ENCODE measurements around the gene BRD2.
A peak's percentile ranks its signal among the peaks of the same experiment; 100 is the strongest.
"Not testable (repeated sequence)": the region's sequence is repeated elsewhere in the genome, so short reads cannot be mapped to it uniquely, and the experiment has no call there.

Gene BRD2

DNA sequence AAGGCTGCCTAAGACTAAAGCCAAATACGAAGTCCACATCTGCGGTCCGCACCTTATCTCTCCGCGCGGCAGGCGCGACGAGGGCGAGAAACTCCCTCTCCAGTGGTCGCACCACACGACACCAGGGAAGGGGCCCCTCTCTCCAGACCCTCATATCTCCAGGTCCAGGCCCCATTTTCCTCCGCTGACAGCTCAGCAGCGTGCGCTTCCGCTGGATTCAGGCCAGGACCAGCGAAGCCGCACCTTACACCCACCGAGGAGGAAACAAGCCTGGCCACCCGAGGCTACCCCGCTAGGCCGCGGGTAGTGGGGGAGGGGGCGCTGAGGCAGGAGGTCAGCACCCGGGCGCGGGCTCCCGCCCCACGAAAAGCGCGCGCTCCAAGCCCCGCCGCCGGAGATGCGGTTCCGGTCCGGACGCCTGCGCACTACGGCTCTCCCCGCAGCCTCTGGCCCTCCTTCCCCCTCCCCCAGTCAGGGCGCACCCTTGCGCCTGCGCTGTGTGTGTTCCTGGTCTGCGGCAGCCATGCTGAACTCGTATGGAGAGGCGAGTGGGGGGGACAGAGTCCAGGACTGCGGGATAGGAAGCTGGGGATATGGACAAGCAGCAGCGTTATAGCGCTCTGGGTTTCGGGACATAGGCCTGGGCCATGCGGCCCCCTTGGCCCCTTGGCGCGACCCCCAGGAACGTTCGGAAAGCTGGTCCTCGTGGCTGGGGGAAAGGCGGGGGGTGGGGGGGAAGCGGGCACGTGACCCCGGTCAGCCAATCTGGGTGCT, at the start of gene BRD2:
TSS of gene BRD2 (plus strand) at position 502 of the 774 bp plus-strand sequence. CDS start 4,305 bp downstream, outside the sequence.
- peak; percentile 89 to 91 (median 90) for DNase-seq (ENCODE audit: low read depth in 3 of 3, low spot score in 1 of 3)

- no peak for DNase-seq (ENCODE audit: low read depth in 3 of 3, low spot score in 1 of 3)
Observed at GRCh38 chr6:32920715-32921114, 47.7 kb upstream of the BRD2 start.

- DNase-seq (ENCODE audit: low read depth in 3 of 3, low spot score in 1 of 3): no peak
Observed at GRCh38 chr6:32922083-32922482, 46.3 kb upstream of the BRD2 start.

DNA sequence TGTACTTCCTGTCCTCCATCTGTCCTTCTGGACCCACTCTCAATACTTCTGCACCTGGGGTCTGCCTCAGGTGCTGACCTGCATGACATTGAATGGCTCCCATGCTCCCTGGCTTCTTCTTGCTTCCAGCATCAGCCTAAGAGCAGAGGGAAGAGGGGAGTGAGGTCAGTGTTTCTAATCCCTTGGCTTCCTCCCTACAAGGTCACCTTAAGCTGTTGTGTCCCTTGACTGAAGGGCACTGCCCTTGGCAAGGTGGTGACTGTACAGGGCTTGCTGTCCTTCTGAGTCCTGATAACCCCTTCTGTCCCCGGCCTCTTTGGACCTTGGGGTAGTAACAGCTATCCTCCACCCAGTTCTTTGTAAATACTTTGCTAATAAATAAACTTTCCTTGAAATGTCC, 37.2 kb upstream of the BRD2 start:
- no peak for DNase-seq (ENCODE audit: low read depth in 3 of 3, low spot score in 1 of 3)

GRCh38 chr6:32932132-32932868, 36.1 kb upstream of the BRD2 start:
- no peak for DNase-seq (ENCODE audit: low read depth in 3 of 3, low spot score in 1 of 3)

DNA sequence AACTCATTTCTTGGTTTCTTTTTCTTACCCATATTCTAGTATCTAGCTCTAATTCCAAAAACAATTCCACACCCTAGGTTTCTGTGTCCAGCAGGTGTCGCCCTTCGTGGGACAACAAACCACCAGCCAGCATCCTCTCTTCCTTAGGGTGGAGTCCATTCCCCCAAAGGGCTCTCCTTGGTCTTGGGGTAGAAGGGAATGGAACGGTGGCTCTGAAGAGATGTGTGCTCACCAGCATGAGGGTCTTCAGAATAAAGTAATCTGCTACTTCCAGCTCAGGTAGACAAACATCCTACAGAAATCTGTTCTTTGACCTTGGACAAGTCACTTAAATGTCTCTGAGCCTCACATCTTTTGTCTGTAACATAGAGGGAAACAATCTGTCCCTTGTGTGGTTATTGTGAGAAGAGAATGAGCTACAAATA, 34.7 kb upstream of the BRD2 start:
- peak; percentile 40 to 68 (median 49) for DNase-seq (ENCODE audit: low read depth in 3 of 3, low spot score in 1 of 3)

DNA sequence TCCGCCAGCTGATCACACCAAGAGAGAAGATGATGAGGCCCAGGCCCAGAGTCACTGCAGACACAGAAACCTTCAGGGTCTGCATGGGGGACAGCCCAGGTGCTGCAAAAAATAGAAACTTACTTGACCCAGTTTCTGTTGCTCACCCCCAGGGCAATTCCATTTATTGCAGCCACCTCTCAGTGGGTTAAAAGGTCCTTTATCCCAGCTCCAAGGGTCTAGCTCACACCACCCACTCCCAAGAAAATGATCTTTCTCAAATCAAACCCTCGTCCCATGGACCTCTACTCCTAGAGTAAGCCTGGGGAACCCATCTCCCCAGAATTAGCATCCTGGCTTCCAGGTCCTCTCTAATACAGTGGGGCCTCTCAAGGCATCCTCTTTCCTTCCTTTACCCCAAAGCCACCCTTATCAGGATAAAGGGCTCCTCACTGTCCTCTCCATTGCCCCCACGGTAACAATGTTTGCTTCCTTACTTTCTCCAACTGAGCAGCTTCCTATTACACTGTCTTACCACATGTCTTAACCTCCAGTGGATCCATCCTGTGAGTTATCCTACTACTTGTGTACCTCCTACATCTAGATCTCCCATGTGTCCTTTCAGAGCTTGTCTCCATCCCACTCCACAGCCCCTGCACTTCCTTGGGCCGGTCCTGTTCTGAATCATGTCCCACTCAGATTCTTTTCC, 32.7 kb upstream of the BRD2 start:
- no peak for DNase-seq (ENCODE audit: low read depth in 3 of 3, low spot score in 1 of 3)

DNA sequence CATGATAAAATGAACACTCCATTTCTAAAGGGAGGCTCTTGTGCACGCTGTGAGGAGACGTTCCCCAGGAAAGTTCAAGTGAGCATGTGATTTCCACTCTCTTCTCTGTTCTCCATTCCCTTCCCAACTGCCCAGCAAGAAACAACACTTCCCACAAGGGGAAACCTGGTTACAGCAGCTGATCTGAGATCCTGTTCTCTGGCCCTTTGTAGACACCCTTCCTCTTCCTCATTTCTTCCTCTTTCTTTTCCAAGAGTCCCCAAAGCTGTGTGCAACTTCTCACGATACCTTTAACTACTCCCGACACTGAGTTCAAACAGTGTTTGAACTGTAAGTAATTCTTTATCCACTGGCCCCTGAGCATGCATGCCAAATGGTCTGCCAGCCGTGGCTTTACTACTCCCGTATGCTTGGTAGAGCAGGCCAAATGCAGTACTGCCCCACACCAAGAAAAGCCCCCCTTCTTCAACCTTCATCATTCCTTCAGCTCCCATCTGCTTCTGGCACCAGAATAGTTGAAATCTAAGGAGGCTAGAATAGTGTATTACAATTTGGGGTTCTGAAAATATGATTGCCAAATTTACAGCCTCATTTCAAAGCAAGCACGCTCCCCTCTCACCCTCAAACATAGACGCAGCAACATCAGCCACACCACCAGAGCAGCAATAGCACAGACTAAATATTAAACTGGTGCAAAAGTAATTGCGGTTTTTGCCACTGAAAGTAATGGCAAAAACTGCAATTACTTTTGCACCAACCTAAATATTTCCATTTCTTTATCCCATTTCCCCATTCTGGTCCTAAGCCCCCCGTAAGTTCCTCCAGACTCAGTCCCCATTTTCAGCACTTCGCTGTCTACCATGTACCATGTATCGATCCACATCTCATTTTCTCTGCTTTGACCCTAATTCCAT, 31.9 kb upstream of the BRD2 start:
- no peak for DNase-seq (ENCODE audit: low read depth in 3 of 3, low spot score in 1 of 3)

- no peak for DNase-seq (ENCODE audit: low read depth in 3 of 3, low spot score in 1 of 3)
Observed at GRCh38 chr6:32937230-32937633, 31.2 kb upstream of the BRD2 start.

DNA sequence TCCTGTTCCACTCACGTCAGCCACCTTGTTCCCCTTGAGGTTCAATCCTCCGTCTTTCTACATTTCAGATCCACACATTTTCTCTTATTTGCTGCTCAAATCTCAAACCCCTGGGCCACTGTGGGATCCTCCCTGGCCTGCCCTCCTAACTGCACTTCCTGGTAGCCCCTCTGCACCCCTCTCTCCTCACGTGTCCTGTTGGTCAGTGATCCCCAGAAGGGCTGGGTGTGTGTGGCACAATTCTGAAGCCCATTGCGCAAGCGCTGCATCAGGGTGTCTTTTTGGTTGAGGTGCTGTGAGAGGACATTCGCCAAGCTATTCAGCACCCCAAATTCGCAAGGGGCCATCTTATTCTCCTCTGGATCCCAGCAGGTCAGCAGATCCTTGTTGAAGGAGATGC, 29.9 kb upstream of the BRD2 start:
- no peak for DNase-seq (ENCODE audit: low read depth in 3 of 3, low spot score in 1 of 3)

GRCh38 chr6:32940656-32941213, 27.7 kb upstream of the BRD2 start, which contains the start of gene HLA-DMB:
HLA-DMB (minus strand) TSS chr6:32941028; CDS start chr6:32940807, 221 bp downstream.
- no peak for DNase-seq (ENCODE audit: low read depth in 3 of 3, low spot score in 1 of 3)

DNA sequence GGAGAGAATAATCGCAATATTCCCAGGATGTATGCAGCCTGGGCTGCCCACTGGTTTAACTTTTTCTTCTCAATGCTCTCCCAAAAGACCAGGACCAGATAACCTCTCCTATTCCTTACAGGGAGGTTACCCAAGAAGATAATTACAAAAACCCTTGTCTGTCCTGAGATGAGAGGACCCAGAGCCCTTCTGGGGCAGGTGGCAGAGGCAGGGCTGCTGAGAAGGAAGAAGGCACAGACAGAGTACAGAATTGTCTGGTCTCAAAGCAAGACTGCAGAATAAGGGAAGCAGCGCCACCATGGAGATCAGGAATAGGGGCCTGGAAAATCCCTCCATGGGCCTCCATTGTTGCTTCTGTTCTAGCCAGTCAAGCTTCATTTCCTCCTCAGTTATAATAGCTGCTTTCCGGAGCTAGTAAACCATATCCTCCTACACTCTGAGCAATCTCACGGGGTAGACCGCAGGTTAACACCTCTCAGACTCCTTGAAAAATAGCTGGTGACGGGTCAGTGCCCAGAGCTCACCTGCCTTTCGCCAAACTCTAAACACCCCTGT, 27.1 kb upstream of the BRD2 start:
- DNase-seq (ENCODE audit: low read depth in 3 of 3, low spot score in 1 of 3): peak in 1 of 3 donors; percentile 15

- DNase-seq (ENCODE audit: low read depth in 3 of 3, low spot score in 1 of 3): not testable (repeated sequence)
Observed at GRCh38 chr6:32942555-32943123, 25.8 kb upstream of the BRD2 start.

- DNase-seq (ENCODE audit: low read depth in 3 of 3, low spot score in 1 of 3): no peak
Observed at GRCh38 chr6:32943864-32944649, 24.3 kb upstream of the BRD2 start.

DNA sequence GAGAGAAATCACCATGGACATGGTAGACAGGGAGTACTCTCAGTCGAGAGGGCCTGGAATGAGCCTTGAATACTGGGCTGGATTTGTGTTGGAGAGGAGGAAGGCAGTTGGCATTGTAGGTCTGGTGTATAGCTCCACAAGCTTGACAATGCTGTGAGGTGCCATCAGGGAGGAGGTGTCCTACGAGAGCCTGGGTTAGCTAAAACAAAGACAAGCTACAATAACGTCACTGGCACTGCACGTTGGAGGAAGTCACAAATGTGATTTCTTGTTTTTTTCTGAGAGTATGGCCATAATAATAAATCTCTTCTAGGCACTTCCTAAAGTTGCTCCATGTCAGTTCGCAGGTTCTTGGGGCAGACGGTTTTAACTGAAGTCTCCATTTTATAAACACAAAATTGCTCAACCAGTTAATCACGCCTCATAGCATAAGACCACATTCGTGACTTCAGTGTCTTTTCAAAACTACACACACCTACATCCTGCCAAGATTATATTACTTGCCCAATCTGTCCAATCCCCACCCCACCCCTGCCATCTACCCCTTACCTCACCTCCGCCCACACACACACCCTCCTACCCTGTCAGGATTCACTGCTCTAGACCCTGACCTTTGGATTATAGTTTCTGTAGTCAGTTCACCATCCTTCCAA, 23.2 kb upstream of the BRD2 start:
- DNase-seq (ENCODE audit: low read depth in 3 of 3, low spot score in 1 of 3): no peak

- DNase-seq (ENCODE audit: low read depth in 3 of 3, low spot score in 1 of 3): no peak
Observed at GRCh38 chr6:32945953-32946352, 22.4 kb upstream of the BRD2 start.

- no peak for DNase-seq (ENCODE audit: low read depth in 3 of 3, low spot score in 1 of 3)
Observed at GRCh38 chr6:32946893-32947292, 21.5 kb upstream of the BRD2 start.

Measured in stimulated activated CD4-positive, alpha-beta T cell treated with anti-CD3 and anti-CD28 coated beads, TNF-alpha, amount 100 ng/mL, for 1 hour (primary cell).